Stimulated activated effector memory CD8-positive, alpha-beta T cell treated with anti-CD3 and anti-CD28 coated beads, Interleukin-12 subunit alpha, Interleukin-12 subunit beta, amount 100 ng/mL, for 72 hours (primary cell): ENCODE data around the gene REEP6.
A peak's percentile ranks its signal among the peaks of the same experiment; 100 is the strongest.

Source experiments
- ATAC-seq: fragments of 150-1000 bp; cut with Tn5 transposase; 2 replicates; pipeline ENCODE4 v1.10.0; 2021
- DNase-seq, 2 donors: peaks; one replicate each; pipeline ENCODE4 v3.0.0; 2021 to 2022; ENCODE audit warnings: low spot score in 2 of 2
- H3K27ac Mint-ChIP-seq: one replicate; pipeline ENCODE4 v1.8.0; 2022; ENCODE audit warnings: mild to moderate bottlenecking, mixed read lengths
- H3K36me3 Mint-ChIP-seq: one replicate; pipeline ENCODE4 v1.8.0; 2022; ENCODE audit warnings: mild to moderate bottlenecking, mixed read lengths
- H3K4me1 Mint-ChIP-seq: one replicate; pipeline ENCODE4 v1.8.0; 2022; ENCODE audit warnings: mixed read lengths
- H3K4me3 Mint-ChIP-seq: one replicate; pipeline ENCODE4 v1.8.0; 2022; ENCODE audit warnings: mild to moderate bottlenecking, mixed read lengths
- H3K9me3 Mint-ChIP-seq: one replicate; pipeline ENCODE4 v1.8.0; 2022; ENCODE audit warnings: mixed read lengths

REEP6 gene

GRCh38 chr19:1491114-1491848, at the start of gene REEP6:
TSS of gene REEP6 (plus strand) at chr19:1491181. CDS start at chr19:1491270, 89 bp downstream.
- DNase-seq (no peak), ATAC-seq (no peak)
- H3K36me3 Mint-ChIP-seq, result peaks cover 14% of the 10 kb centered on the region
- H3K9me3 Mint-ChIP-seq, result no peaks in the 10 kb centered on the region
- H3K4me1 Mint-ChIP-seq, result peaks cover 19% of the 10 kb centered on the region
- peak within 1 kb of the TSS; percentile 62 for H3K27ac Mint-ChIP-seq
- peak within 1 kb of the TSS; percentile 76 for H3K4me3 Mint-ChIP-seq

GRCh38 chr19:1441677-1442438, 49.1 kb upstream of the REEP6 start:
- Mint-ChIP-seq H3K4me1 (peaks cover 41% of the 10 kb centered on the region), H3K27ac (peak overlapping the region; percentile 100), H3K9me3 (no peaks in the 10 kb centered on the region), H3K4me3 (peak overlapping the region; percentile 96), H3K36me3 (peaks cover 75% of the 10 kb centered on the region)
- DNase-seq (no peak), ATAC-seq (no peak)

GRCh38 chr19:1445185-1445931, 45.6 kb upstream of the REEP6 start:
- H3K9me3 Mint-ChIP-seq, result no peaks in the 10 kb centered on the region
- DNase-seq (peak; percentile 92 to 94), ATAC-seq (peak; percentile 86)
- H3K4me1 Mint-ChIP-seq, result peaks cover 32% of the 10 kb centered on the region
- peaks cover 43% of the 10 kb centered on the region for H3K36me3 Mint-ChIP-seq
- H3K4me3 Mint-ChIP-seq, result peak overlapping the region; percentile 73
- H3K27ac Mint-ChIP-seq, result peak overlapping the region; percentile 32

GRCh38 chr19:1445932-1446712, 44.9 kb upstream of the REEP6 start:
- peaks cover 32% of the 10 kb centered on the region for H3K4me1 Mint-ChIP-seq
- peaks cover 35% of the 10 kb centered on the region for H3K36me3 Mint-ChIP-seq
- ATAC-seq (no peak), DNase-seq (no peak)
- H3K27ac Mint-ChIP-seq, result no peak overlapping the region
- no peaks in the 10 kb centered on the region for H3K9me3 Mint-ChIP-seq
- H3K4me3 Mint-ChIP-seq, result peak overlapping the region; percentile 73

GRCh38 chr19:1446713-1447481, 44.1 kb upstream of the REEP6 start:
- ATAC-seq (no peak), DNase-seq (no peak)
- Mint-ChIP-seq H3K9me3 (no peaks in the 10 kb centered on the region), H3K4me3 (peak overlapping the region; percentile 10), H3K4me1 (peaks cover 27% of the 10 kb centered on the region), H3K36me3 (peaks cover 27% of the 10 kb centered on the region), H3K27ac (no peak overlapping the region)

- peaks cover 21% of the 10 kb centered on the region for H3K36me3 Mint-ChIP-seq
- H3K27ac Mint-ChIP-seq, result no peak overlapping the region
- peak overlapping the region; percentile 10 for H3K4me3 Mint-ChIP-seq
- peaks cover 27% of the 10 kb centered on the region for H3K4me1 Mint-ChIP-seq
- ATAC-seq, result no peak
- H3K9me3 Mint-ChIP-seq, result no peaks in the 10 kb centered on the region
- DNase-seq, result no peak
These were observed 43.5 kb upstream of the REEP6 start for GRCh38 chr19:1447504-1447903.

- Mint-ChIP-seq H3K36me3 (peaks cover 17% of the 10 kb centered on the region), H3K27ac (no peak overlapping the region), H3K4me3 (no peak overlapping the region), H3K4me1 (peaks cover 27% of the 10 kb centered on the region), H3K9me3 (no peaks in the 10 kb centered on the region)
- no peak for DNase-seq
- ATAC-seq, result no peak
These were observed 43.0 kb upstream of the REEP6 start for GRCh38 chr19:1447944-1448343.

- H3K36me3 Mint-ChIP-seq, result peaks cover 5% of the 10 kb centered on the region
- DNase-seq (peak in 1 of 2 donors; percentile 79), ATAC-seq (peak; percentile 19)
- no peak within 1 kb of the TSS for H3K27ac Mint-ChIP-seq
- no peaks in the 10 kb centered on the region for H3K9me3 Mint-ChIP-seq
- H3K4me3 Mint-ChIP-seq, result peak within 1 kb of the TSS; percentile 41
- peaks cover 24% of the 10 kb centered on the region for H3K4me1 Mint-ChIP-seq
These were observed 41.2 kb upstream of the REEP6 start, which contains the start of gene APC2 for GRCh38 chr19:1449467-1450442. TSS of gene APC2 (plus strand) at chr19:1450121. CDS start at chr19:1453002, 2,881 bp downstream.

- Mint-ChIP-seq H3K9me3 (no peaks in the 10 kb centered on the region), H3K4me3 (peak overlapping the region; percentile 10), H3K27ac (no peak overlapping the region), H3K36me3 (peaks cover 4% of the 10 kb centered on the region), H3K4me1 (peaks cover 28% of the 10 kb centered on the region)
- DNase-seq, result no peak
- ATAC-seq, result no peak
These were observed 39.9 kb upstream of the REEP6 start for GRCh38 chr19:1450735-1451731.

- ATAC-seq (no peak), DNase-seq (no peak)
- no peaks in the 10 kb centered on the region for H3K9me3 Mint-ChIP-seq
- H3K4me3 Mint-ChIP-seq, result no peak overlapping the region
- H3K27ac Mint-ChIP-seq, result no peak overlapping the region
- H3K4me1 Mint-ChIP-seq, result peaks cover 28% of the 10 kb centered on the region
- H3K36me3 Mint-ChIP-seq, result peaks cover 4% of the 10 kb centered on the region
These were observed 38.8 kb upstream of the REEP6 start for GRCh38 chr19:1451916-1452801.

GRCh38 chr19:1452802-1453524, 38.0 kb upstream of the REEP6 start:
- Mint-ChIP-seq H3K4me1 (peaks cover 28% of the 10 kb centered on the region), H3K27ac (no peak overlapping the region), H3K4me3 (no peak overlapping the region), H3K36me3 (peaks cover 4% of the 10 kb centered on the region), H3K9me3 (no peaks in the 10 kb centered on the region)
- no peak for DNase-seq
- ATAC-seq, result no peak
